ENCODE results near the gene MRGPRX3.

Gene MRGPRX3

GRCh38 chr11:18168372-18168771 is 36.0 kb downstream of the MRGPRX3 start:
- no peak for DNase-seq (ENCODE audit: low read depth)

GRCh38 chr11:18171377-18172000 is 39.1 kb downstream of the MRGPRX3 start:
- DNase-seq (ENCODE audit: low read depth), result no peak

- no peak for DNase-seq (ENCODE audit: low read depth)
Observed at GRCh38 chr11:18172666-18173065, 40.3 kb downstream of the MRGPRX3 start, which contains the start of gene MRGPRX4. Gene MRGPRX4 (plus strand): TSS chr11:18172837. CDS start chr11:18173257, 420 bp downstream.

- no peak for DNase-seq (ENCODE audit: low read depth)
Observed at GRCh38 chr11:18173225-18173866, 41.0 kb downstream of the MRGPRX3 start.

All from T follicular helper cell (primary cell).